GM19438 (cell line): ENCODE data around the gene PPP5C.

ENCODE experiments used
- ATAC-seq: cut with Tn5 transposase; IDR thresholded peaks from one replicate; pipeline ENCODE4 v1.9.1; 2021; ENCODE audit warnings: low read depth; ENCODE audit not compliant: unreplicated experiment

PPP5C gene

DNA sequence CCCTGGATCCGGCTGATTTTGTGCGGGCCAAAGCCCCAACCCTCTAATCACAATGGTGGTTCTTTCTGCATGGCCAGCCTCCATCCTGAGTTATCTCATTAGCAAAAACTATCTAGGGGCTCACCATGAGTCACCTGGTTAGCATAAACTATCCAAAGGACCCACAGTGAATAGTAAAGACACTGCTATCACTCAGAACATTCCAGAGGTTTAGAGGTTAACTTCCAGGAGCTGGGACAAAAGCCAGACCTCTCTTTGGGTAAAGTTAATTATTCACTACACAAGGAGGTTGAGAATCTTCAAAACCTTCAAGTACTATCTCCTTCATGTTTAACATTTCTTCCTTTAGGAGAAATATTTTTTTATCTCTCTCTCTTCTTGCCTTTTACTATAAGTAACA is 18.8 kb upstream of the PPP5C start:
- ATAC-seq: no peak

DNA sequence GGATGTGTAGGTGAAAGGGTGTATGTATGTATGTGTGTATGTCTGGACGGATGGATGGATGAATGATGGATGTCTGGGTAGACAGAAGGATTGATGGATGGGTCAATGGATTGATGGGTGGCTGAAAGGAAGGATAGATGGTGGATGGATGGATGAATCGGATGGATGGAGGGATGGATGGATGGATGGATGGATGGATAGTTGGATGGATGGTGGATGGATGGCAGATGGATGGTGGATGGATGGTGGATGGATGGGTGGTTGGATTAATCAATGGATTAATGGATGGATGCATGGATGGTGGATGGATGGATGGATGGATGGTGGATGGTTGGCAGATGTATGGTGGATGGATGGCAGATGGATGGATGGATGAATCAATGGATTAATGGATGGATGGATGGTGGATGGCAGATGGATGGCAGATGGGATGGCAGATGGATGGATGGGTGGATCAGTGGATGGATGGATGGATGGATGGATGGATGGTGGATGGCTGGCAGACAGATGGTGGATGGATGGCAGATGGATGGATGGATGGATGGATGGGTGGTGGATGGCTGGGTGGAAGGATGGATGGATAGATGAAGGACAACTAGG is 16.5 kb upstream of the PPP5C start:
- no peak for ATAC-seq

DNA sequence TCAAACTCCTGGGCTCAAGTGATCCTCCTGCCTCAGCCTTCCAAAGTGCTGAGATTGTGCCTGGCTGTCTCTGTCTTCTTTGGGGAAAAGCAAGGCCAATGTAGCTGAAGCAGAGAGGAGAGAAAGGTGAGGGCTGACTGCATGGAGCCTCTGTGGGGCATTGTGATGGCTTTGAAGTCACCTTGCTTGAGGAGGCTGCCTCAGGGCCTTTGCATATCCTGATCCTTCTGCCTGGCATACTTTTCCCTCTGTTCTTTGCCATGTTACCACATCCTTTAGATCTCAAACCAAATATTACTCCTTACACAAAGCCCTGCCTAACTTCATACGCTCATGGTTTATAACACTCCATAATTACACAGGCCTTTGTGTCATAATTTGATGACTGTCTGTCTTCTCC is 9.4 kb upstream of the PPP5C start:
- no peak for ATAC-seq

DNA sequence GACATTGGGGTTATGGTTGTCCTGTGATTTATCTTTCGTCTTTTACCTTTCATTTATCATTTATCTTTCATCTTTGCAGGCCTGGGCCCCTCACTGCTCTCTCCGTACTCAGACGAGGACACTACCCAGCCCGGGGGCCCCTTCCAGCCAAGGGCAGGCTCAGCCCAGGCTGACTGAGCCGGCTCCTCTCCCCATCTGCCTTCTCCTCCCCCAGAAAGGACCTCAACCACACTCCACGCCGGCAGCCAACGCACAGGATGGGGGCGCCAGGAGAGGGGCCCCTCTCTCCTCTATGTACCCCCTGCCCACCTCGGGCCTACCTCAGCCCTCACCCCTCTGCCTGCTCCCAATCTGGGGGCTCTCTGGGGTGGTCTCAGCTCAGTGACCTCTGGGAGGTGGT is 7.4 kb upstream of the PPP5C start:
- no peak for ATAC-seq

DNA sequence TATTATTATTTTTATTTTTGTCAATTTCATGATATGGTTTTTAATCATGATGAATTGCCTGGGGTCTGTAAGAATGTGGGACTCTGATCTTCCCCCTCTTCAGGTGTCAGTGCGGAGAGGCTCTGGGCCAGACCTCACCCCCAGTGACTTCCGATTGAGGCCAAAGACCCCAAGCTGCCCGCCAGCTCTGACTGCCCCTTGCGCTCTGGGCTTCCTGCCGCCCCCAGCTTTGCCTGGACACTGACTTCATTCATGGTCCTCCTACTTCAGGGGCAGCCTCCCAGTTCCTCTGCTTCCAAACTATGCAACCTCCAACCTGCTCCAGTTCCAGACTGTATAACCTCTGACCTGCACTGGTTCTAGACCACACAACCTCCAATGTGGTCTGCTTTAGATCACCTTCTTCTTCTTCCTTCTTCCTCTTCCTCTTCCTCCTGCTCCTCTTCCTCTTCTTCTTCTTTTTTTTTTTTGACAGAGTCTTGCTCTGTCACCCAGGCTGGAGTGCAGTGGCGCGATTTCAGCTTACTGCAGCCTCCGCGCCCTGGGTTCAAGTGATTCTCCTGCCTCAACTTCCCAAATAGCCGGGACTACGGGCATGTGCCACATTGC is 6.7 kb upstream of the PPP5C start:
- no peak for ATAC-seq

DNA sequence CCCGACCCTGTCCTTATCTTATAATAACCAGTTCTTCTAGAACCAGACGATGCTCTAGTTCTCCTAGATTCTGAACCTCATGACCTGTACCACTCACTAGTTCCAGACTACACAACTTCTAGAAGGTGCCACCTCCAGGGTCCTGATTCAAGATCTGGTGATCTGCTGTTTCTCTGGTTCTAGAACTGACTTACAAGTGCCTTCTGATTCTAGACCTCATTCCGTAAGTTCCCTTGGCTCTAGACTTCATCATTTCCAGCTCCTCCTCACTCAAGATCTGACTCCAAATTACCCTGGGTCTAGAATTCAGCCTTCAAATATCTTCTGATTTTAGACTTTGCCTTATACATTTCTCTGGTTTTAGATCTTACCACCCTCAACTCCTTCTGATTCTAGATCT is 5.0 kb upstream of the PPP5C start:
- no peak for ATAC-seq

DNA sequence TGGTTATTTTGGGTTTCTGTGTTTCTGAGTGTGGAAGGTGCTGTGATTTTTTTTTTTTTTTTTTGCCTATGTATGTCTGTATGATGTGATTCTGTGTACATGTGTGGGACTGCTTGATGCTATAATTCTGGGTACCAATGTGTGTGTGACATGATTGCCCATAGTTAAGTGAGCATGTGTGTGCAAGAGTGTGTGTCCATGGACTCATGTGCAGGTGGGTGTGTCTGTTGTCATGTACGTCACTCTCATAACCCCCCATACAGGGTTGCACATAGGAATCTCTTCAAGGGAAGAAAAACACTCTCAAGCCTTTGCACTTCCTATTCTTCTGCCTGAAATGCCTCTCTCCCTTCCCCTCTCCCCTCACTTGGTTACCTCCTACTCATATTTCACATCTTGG is 2.5 kb upstream of the PPP5C start:
- ATAC-seq: no peak

DNA sequence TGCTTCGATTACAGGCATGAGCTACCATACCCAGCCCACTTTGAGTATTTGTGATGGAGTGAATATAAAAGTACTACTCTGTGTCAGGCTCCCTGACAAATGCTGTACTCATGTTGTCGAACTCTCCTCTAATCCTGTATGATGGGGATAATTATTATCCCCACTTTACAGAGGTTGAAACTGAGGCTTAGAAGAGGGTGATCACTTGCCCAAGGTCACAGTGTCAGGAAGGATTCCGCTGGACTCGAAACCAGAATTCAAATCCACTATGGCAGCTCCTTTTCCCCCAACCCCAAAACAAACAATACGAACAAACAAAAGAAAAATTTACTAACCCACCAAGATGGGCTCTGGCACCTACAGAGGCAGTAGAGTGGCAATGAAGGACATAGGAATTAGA is 1.7 kb upstream of the PPP5C start:
- no peak for ATAC-seq

DNA sequence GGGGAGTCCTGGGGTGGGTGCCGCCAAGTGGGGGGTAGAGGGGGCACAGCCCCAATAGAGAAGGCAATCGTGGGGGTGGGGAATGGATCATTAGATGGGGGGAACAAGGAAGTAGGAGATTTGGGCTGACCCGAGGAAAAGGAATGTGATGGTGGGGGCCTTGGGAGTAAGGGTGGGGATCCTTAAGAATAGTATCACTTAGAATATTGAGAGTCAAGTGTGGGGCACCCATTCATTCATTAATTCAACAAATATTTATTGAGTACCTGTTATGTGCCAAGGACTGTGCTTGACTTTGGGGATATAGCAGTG is 641 bp downstream of the PPP5C start:
- no peak for ATAC-seq

DNA sequence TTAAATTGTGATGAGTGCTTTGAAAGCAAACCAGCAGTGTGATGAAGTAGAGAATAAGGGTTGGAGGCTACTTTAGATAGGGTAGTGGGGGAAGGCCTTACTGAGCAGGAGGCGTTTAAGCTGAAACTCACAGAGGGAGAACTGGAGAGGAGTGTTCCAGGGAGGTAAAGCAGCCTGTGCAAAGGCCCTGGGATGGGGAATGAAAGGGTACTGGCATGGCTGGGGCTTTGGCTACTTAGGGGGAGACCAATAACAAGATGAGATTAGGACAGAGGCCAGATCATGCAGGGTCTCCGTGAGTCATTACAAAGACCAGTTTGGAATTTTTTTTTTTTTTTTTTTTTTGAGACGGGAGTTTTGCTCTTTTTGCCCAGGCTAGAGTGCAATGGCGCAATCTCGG is 1.1 kb downstream of the PPP5C start:
- no peak for ATAC-seq

DNA sequence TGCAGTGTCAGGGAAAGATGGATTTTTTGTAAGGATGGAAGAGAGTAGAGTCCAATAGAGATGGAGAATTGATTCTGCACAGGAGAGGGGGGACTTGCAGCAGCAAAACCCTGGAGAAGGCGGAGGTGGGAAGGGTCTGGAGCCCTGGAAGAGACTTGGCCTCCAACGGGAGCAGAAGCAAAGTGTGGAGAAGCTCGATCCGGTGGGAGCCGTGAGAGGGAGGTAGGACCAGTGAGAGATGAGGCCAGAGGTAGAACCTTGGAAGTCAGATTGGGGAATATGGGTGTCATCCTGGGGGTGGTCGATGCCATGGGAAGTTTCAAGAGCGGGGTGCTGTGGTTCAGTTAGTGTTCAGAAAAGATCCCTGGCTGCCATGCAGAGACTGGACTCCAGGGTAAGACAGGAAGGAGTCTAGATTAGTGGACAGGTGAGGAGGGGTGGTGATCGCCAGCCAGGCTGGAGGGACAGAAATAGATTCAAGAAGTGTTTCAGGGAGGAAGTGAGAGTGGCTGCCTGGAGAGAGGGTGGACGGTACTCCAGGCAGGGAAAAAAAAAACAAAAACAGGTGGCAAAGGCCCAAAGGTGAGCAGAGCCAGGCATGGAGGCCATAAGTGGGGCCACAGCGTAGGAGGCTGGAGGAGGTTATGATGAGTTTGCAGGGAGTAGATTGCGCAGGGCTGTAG is 2.6 kb downstream of the PPP5C start:
- ATAC-seq: no peak

DNA sequence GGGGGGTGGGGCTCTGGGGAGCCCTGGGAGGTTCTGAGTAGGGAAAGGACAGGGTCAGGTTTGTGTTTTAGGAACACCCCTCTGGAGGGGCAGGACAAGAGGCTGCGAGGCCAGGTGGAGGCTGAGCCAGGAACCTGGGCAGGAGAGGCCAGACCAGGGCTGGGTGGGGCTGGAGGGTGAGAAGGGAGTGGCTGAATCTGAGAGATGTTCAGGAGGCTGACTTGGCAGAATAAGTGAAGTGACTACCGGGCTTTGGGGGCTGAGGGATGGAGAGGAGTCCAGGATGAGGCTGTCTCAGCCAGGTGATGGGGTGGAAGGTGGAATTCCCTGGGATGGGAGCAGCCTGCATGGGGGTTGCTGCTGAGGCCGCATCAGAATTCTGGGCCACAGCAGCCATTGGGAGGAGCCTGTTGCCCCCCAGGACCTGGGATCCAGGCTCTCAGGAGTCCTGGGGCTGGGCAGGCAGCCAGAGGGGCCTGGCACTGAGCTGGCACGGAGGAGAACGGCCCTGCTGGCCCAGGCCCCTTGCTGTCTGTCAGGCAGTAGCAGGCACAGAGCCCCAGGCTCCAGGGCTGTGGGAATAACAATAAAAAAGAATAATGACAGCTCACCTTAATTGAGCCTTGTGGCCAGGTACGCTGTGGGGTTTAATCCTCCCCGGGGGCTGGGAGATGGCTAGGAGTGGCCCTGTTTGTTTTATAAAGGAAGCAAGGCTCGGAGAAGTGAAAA is 3.3 kb downstream of the PPP5C start:
- ATAC-seq: no peak

DNA sequence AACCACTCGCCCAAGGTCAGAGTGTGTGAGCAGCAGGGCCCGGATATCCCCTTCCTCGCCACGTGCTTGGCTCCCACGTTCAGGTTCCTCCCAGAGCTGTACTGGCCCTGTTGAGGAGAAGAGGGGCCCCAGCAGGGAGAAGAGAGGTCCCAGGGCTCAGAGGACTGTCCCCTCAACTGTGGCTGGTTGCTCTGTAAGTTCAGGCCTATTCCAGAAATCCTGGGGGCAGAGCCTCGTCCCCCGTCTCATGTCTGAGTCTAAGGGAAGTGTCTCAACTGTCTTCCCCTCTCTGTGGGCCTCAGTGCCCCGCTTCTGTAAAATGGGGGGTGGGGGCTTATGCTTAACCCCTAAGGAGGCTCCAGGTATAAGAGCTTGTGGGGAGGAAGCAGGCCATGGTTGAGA is 3.9 kb downstream of the PPP5C start:
- no peak for ATAC-seq

DNA sequence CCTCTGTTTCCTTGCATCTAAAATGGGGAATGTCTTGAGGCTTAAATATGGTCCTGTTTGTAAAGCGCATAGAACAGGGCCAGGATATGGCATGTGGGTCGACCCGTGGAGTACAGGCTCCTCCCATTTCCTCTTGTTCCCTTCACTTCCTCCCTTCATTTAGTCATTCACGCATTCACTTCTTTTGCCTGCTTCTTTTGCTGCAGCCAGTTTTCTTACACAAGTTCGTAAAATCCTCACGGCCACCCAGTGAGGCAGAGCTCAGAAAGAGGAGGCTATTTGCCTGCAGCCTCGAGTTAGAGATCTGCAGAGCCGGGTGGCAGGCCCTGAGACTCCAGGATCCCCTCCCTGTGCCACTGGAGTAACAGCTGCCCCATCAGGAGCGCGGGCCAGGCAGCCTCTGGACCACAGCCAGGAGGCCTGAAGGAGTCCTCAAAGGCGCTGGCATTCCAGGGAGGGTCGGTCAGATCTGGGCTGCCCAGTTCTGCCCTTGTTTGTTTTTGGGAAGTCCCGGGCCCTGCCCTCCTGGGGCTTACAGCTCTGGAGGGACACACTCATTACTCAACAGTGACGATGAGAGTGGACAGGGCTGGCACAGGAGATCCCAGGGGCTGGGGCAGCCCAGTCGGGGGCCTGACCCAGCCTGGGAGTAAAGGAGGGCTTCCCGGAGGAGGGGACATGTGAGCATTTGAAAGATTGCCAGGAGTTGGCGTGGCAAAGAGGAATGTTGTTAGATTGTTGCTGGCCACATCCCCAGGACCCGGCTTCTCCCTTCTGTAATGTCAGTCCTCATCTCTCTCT is 4.6 kb downstream of the PPP5C start:
- ATAC-seq: no peak

DNA sequence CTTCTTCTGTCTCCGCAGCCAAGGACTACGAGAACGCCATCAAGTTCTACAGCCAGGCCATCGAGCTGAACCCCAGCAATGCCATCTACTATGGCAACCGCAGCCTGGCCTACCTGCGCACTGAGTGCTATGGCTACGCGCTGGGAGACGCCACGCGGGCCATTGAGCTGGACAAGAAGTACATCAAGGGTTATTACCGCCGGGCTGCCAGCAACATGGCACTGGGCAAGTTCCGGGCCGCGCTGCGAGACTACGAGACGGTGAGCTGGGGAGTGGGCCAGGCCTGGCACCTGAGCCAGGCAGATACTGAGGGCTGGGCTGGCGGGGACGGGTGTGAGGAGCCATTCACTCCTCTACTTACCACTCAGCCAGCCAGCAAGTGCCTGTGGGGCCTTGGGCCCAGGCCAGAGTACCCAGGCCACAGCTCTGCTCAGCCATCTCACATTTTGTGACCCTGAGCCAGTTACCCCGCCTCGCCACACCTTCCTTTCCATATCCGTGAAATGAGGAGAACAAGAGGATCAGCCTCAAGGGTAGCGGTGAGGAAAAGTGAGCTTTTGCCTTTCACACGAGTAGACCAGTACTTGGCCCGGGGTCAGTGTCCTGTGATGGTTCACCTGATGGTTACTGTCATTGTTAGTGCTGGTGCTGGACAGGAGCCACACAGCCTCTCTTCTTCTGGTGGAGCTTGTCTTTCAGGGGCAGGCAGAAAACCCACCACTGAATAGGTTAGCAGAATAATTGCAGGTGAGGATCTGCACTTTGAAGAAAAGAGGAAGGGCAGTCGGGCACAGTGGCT is 7.0 kb downstream of the PPP5C start:
- no peak for ATAC-seq

DNA sequence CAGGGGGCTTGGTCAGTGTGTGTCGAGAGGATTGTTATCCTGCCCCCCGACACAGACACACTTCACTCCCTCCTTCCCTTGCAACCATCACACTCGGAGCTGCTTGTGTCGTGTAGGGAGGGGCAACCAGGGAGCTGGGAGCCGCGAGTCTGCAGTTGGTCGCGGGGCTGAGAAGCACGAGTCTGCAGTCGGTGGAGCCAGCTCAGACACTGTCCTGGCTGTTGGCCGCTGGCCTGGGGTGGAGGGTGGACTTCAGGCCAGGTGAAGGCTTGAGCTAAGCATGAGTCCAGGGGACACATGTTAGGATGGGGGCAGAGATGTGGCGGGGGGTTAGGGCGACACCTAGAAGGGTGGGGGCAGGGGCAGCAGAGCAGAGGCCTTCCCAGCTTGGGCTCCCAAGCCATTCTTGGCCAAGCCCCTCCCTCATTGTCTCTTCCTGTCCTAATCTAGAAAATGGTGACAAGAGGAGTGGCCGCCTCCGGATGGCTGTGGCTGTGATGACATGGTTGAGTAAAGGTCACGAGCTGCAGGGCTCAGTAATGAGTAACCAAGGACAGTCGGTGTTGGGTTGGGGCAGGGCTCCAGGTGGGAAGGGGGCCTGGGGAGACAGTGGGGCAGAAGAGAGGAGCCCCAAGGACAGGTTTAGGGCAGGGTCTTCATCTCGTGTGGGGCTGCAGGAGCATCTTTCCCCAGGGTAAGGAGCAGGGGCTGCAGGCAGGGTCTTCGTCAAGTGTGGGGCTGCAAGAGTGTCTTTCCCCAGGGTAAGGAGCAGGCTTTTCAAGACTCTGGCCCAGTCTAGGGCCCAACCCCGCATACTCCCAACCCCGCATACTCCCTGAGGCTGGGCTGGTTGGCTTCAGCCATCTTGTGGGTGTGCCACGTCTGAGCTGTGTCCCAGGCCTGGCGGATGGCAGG is 8.6 kb downstream of the PPP5C start:
- no peak for ATAC-seq

DNA sequence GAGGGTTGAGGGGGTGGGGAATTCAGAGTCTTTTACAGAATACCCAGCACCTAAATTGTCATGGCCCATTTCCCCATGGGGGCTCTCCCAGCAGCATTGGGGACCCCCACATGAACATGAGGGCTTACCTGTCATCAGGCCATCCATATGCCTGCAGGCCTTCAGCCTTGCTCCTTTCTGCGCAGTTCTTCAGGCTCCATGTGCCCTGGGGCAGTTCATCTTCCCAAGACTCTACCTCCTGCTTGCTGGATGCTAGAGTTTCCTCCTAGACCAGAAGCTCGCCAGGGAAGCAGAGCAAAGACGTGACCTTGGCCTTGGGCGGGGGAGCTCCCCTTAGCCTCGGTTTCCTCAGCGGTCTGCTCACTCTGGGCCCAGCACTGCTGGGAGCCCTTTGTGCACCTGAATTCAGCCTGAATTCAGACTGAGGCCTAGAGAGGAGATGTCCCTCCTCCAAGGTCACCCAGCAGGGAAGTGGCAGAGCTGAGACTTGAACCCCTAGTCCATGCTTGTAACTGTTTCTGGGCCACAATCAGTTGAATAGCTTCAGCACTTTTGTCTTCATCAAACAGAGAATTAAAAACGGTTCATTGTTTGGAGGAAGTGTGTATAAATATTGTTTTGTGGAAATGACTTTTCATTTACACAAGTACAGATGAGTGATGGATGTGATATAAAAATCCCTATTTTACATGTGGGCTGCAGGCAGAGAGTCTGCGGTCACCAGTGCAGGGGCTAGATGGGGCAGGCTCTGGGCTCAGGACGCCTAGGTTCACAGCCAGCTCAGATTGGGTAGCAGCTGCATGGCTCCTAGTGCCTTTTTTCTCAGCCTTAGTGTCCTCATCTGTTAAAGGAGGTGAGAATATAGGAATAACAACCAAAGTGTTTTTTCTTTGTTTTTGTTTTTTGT is 9.5 kb downstream of the PPP5C start:
- ATAC-seq: no peak
